Muscle layer of colon (tissue), 2 donors: ENCODE measurements around the gene FAM241A.
"Not testable (repeated sequence)": the region's sequence is repeated elsewhere in the genome, so short reads cannot be mapped to it uniquely, and the experiment has no call there.

ENCODE experiments used
- H3K27ac ChIP-seq: one replicate; pipeline ENCODE4 v1.7.0; 2013; ENCODE audit warnings: low read depth, mild to moderate bottlenecking, low read length, moderate library complexity
- H3K27me3 ChIP-seq, 2 donors: one replicate each; pipeline ENCODE4 v1.7.0; 2013; ENCODE audit warnings: low read length in 2 of 2, mild to moderate bottlenecking in 2 of 2; ENCODE audit not compliant: insufficient read depth in 2 of 2, control insufficient read depth in 1 of 2
- H3K36me3 ChIP-seq: one replicate; pipeline ENCODE4 v1.7.0; 2013; ENCODE audit warnings: mild to moderate bottlenecking, low read length; ENCODE audit not compliant: insufficient read depth
- H3K4me1 ChIP-seq: one replicate; pipeline ENCODE4 v1.7.0; 2013; ENCODE audit warnings: mild to moderate bottlenecking, low read length; ENCODE audit not compliant: insufficient read depth
- H3K4me3 ChIP-seq, 2 donors: one replicate each; pipeline ENCODE4 v1.7.0; 2013; ENCODE audit warnings: low read length in 2 of 2, low read depth in 1 of 2, mild to moderate bottlenecking in 1 of 2, moderate library complexity in 1 of 2
- H3K9ac ChIP-seq: one replicate; pipeline ENCODE4 v1.7.0; 2013; ENCODE audit warnings: low read length
- H3K9me3 ChIP-seq: one replicate; pipeline ENCODE4 v1.7.0; 2013; ENCODE audit warnings: mild to moderate bottlenecking, low read length
- donor health status: abdominal sarcoma.
- donor health status: Adenocarcinoma of cecum.

Gene FAM241A

DNA sequence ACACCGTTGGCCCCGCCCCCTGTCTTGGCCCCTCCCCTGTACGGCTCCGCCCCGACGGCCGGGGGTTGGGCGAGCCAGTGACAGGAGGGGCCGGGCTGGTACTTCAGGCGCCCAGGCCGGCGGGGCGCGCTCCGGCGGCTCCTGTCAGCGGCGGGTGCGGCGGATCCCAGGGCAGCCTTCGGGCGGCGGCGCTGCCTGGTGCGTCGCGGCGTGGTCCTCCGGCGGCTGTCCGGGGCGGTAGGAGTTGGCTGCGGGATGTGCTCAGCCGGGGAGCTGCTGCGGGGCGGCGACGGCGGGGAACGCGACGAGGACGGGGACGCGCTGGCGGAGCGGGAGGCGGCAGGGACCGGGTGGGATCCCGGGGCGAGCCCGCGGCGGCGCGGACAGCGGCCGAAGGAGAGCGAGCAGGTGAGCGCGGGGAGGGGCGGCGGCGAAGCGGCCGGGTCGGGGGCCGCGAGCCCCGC is at the start of gene FAM241A:
Gene FAM241A (plus strand): TSS at position 129 of the 464 bp plus-strand sequence. CDS start 127 bp downstream, at position 256.
- Histone ChIP-seq H3K9ac (peak within 1 kb of the TSS; percentile 54), H3K4me1 (peaks cover 6% of the 10 kb centered on the region), H3K27ac (peak within 1 kb of the TSS; percentile 72), H3K4me3 (peak within 1 kb of the TSS; percentile 29 to 88), H3K36me3 (no peaks in the 10 kb centered on the region), H3K27me3 (no peaks in the 10 kb centered on the region), H3K9me3 (no peaks in the 10 kb centered on the region)

- H3K9me3 ChIP-seq = no peaks in the 10 kb centered on the region
Observed at GRCh38 chr4:112098841-112099530, 46.3 kb upstream of the FAM241A start.

GRCh38 chr4:112099701-112100297 is 45.5 kb upstream of the FAM241A start:
- no peak overlapping the region for H3K9ac ChIP-seq

More at GRCh38 chr4:112098841-112099530, 46.3 kb upstream of the FAM241A start:
- Histone ChIP-seq H3K27me3 (no peaks in the 10 kb centered on the region), H3K9ac (no peak overlapping the region), H3K27ac (no peak overlapping the region), H3K4me1 (no peaks in the 10 kb centered on the region), H3K4me3 (no peak overlapping the region), H3K36me3 (no peaks in the 10 kb centered on the region)

GRCh38 chr4:112102875-112103370 is 42.3 kb upstream of the FAM241A start:
- H3K9ac ChIP-seq = no peak overlapping the region
- H3K36me3 ChIP-seq = no peaks in the 10 kb centered on the region
- H3K27ac ChIP-seq = no peak overlapping the region
- no peak overlapping the region for H3K4me3 ChIP-seq
- no peaks in the 10 kb centered on the region for H3K27me3 ChIP-seq
- H3K4me1 ChIP-seq = no peaks in the 10 kb centered on the region
- H3K9me3 ChIP-seq = no peaks in the 10 kb centered on the region

More at GRCh38 chr4:112099701-112100297, 45.5 kb upstream of the FAM241A start:
- no peaks in the 10 kb centered on the region for H3K27me3 ChIP-seq
- H3K4me3 ChIP-seq = no peak overlapping the region
- no peaks in the 10 kb centered on the region for H3K9me3 ChIP-seq
- no peak overlapping the region for H3K27ac ChIP-seq
- no peaks in the 10 kb centered on the region for H3K4me1 ChIP-seq
- no peaks in the 10 kb centered on the region for H3K36me3 ChIP-seq

- Histone ChIP-seq H3K9me3 (no peaks in the 10 kb centered on the region), H3K27me3 (no peaks in the 10 kb centered on the region), H3K9ac (no peak overlapping the region), H3K36me3 (no peaks in the 10 kb centered on the region), H3K27ac (no peak overlapping the region), H3K4me1 (no peaks in the 10 kb centered on the region), H3K4me3 (no peak overlapping the region)
Observed at GRCh38 chr4:112105201-112105969, 39.9 kb upstream of the FAM241A start.

DNA sequence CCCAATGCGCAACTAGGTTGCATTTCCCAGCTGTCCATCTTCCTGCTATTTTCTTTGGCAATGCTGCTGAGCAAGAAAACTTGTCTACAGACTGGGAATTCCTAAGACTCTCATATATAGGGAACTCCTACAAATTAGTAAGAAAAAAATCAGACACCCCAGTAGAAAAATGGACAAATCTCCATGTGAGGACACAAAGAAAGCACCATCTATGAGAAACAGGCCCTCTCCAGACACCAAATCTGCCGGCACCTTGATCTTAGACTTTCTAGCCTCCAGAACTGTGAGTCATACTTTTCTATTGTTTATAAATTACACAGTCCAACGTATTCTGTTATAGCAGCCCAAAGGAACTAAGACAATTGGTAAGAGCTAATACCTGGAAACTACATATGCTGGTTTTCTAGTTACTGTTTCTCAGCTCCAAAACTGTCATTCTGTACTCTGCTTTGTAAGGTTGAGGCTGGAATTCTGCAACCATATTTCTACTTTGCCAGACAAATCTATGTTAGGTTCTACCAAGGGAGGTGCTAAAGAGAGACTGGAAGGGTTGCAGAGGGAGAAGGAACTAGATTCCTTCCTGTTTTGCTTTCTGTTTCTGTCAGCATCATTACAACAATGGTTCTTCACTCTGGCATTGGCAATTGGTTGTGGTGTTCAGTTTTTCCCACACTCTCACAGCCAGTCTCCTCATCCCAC is 35.7 kb upstream of the FAM241A start:
- no peaks in the 10 kb centered on the region for H3K9me3 ChIP-seq
- H3K4me3 ChIP-seq = no peak overlapping the region
- H3K9ac ChIP-seq = no peak overlapping the region
- H3K27me3 ChIP-seq = no peaks in the 10 kb centered on the region
- no peaks in the 10 kb centered on the region for H3K36me3 ChIP-seq
- no peaks in the 10 kb centered on the region for H3K4me1 ChIP-seq
- H3K27ac ChIP-seq = no peak overlapping the region

DNA sequence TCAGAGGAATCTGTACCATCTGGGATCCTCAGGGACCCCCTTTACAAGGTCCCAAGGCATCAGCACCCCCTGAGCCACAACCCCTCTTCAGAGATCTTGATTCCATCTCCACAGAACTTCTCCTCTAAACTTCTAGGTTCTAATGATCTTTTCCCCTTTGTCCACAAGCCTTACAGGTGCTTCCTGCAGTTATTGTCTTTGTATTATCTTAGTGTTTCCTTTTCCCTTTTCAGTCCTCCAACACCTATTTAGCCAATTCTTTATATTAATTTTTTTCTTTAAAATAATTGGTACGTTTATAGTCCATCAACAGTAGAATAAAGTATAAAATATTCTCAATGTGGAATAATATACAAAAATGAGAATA is 35.2 kb upstream of the FAM241A start:
- H3K4me3 ChIP-seq = no peak overlapping the region
- no peaks in the 10 kb centered on the region for H3K36me3 ChIP-seq
- H3K27ac ChIP-seq = no peak overlapping the region
- H3K9me3 ChIP-seq = no peaks in the 10 kb centered on the region
- H3K4me1 ChIP-seq = no peaks in the 10 kb centered on the region
- H3K27me3 ChIP-seq = no peaks in the 10 kb centered on the region
- H3K9ac ChIP-seq = no peak overlapping the region

DNA sequence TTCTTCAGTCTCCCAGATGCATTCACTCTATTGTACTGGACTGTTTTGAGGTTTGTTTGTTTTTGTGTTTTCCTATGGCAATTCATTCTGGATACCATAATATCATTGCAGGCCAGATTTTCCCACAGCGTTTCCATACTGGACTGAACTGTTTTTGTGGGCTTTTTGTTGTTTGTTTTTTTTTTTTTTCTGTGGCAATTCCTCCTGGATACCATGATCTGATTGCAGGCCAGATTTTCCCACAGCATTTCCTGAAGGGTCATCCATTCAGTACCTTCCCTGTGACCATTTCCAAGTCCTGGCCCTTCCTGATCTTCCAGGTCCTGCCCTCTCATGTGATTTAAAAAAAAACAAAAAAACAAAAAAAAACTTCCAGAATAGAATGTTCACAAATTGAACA is 33.9 kb upstream of the FAM241A start:
- Histone ChIP-seq H3K4me3 (no peak overlapping the region), H3K9ac (no peak overlapping the region), H3K27me3 (no peaks in the 10 kb centered on the region), H3K9me3 (no peaks in the 10 kb centered on the region), H3K27ac (no peak overlapping the region), H3K4me1 (no peaks in the 10 kb centered on the region), H3K36me3 (no peaks in the 10 kb centered on the region)

- H3K4me1 ChIP-seq, H3K27me3 ChIP-seq, H3K9me3 ChIP-seq, H3K4me3 ChIP-seq, H3K9ac ChIP-seq, H3K36me3 ChIP-seq, H3K27ac ChIP-seq: not testable (repeated sequence)
Observed at GRCh38 chr4:112112095-112112494, 33.2 kb upstream of the FAM241A start.

DNA sequence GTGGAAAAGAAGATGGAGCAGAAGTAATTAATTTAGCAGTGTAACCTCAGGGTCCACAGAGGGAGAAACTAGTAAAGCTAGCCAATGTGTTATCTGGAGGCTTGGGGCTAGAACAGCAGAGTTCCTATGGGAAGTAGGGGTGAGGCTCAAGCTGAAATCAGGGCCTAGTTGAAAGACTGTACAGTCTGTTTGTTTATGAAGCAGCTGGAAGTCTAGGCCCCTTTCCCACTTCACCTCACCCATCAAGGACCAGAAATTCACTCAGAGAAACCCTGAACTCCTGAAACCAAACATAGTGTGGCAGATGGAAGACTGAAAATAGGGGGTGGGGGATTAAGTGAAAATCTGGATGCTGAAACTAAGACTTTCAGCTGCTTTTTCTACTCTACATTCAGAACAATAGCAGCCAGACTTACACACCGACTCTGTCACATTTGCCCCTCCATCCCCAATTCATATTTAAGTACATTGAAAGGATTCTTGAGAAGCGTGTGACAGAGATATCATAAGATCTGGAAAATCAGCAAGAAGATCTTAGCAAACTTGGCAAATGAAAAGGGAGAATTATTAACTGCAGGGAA is 32.6 kb upstream of the FAM241A start:
- Histone ChIP-seq H3K9ac (no peak overlapping the region), H3K27ac (no peak overlapping the region), H3K9me3 (no peaks in the 10 kb centered on the region), H3K4me3 (no peak overlapping the region), H3K27me3 (no peaks in the 10 kb centered on the region), H3K36me3 (no peaks in the 10 kb centered on the region), H3K4me1 (no peaks in the 10 kb centered on the region)

DNA sequence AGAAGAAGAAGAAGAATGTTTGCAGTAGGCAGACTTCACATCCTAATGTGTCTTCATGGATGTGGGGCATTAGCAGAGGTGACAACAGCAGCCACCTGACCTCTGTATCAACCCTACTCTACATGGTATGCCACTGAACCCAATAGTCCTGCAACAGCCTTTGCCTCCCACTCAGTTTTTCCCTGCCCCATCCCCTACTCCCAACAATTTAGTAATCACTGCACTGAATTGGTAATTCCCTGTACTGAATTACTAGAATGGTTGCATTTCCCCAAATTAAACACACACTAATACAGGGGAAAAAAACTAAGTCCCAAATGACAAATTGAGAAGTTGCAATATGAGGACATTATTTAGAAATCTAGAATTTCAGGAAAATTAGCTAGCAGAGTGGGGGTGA is 31.4 kb upstream of the FAM241A start:
- Histone ChIP-seq H3K9me3 (no peaks in the 10 kb centered on the region), H3K9ac (no peak overlapping the region), H3K4me1 (no peaks in the 10 kb centered on the region), H3K27ac (no peak overlapping the region), H3K36me3 (no peaks in the 10 kb centered on the region), H3K4me3 (no peak overlapping the region), H3K27me3 (no peaks in the 10 kb centered on the region)
